Neuronal stem cell (in vitro differentiated cells): ENCODE results near the gene RABGGTA.
A peak's percentile ranks its signal among the peaks of the same experiment; 100 is the strongest.

ENCODE experiments used
- DNase-seq: peaks from one replicate; pipeline ENCODE4 v3.0.0-alpha.2; 2013; ENCODE audit warnings: low spot score
- H2AFZ ChIP-seq: one replicate; pipeline ENCODE4 v1.6.1; 2013; ENCODE audit warnings: mild to moderate bottlenecking, low read length, inconsistent platforms
- H2AK5ac ChIP-seq: 2 replicates; pipeline ENCODE4 v1.6.1; 2013; ENCODE audit warnings: low read depth, mild to moderate bottlenecking, inconsistent platforms, low read length, moderate library complexity, mixed read lengths
- H2BK120ac ChIP-seq: 2 replicates; pipeline ENCODE4 v1.6.1; 2013; ENCODE audit warnings: low read depth, mild to moderate bottlenecking, inconsistent platforms, low read length, moderate library complexity, mixed read lengths
- H2BK12ac ChIP-seq: one replicate; pipeline ENCODE4 v1.6.1; 2013; ENCODE audit warnings: low read length, inconsistent platforms
- H2BK15ac ChIP-seq: 2 replicates; pipeline ENCODE4 v1.6.1; 2013; ENCODE audit warnings: mild to moderate bottlenecking, low read length, inconsistent platforms, mixed read lengths
- H2BK5ac ChIP-seq: one replicate; pipeline ENCODE4 v1.6.1; 2013; ENCODE audit warnings: inconsistent platforms, mild to moderate bottlenecking, low read length, moderate library complexity
- H3K14ac ChIP-seq: one replicate; pipeline ENCODE4 v1.6.1; 2013; ENCODE audit warnings: low read length, inconsistent platforms
- H3K18ac ChIP-seq: 2 replicates; pipeline ENCODE4 v1.6.1; 2013; ENCODE audit warnings: low read length, inconsistent platforms
- H3K23ac ChIP-seq: 2 replicates; pipeline ENCODE4 v1.6.1; 2013; ENCODE audit warnings: low read depth, mild to moderate bottlenecking, mixed read lengths, low read length, inconsistent platforms; ENCODE audit not compliant: poor library complexity
- H3K27ac ChIP-seq: replicated peaks from 3 replicates; pipeline ENCODE4 v1.5.1; 2013; ENCODE audit warnings: low read length, inconsistent platforms
- H3K27me3 ChIP-seq, 3 experiments: 2 replicates each; pipeline ENCODE4 v1.6.1; 2013; ENCODE audit warnings: low read length in 3 of 3, mild to moderate bottlenecking in 2 of 3, inconsistent platforms in 1 of 3, low read depth in 1 of 3, mixed read lengths in 1 of 3, moderate library complexity in 1 of 3; ENCODE audit not compliant: control insufficient read depth in 3 of 3, insufficient read depth in 3 of 3
- H3K36me3 ChIP-seq, 2 donors: replicated peaks in 1 of 2; 2 replicates each; pipeline ENCODE4 v1.6.1; 2013; ENCODE audit warnings: low read length in 2 of 2; ENCODE audit not compliant: control insufficient read depth in 2 of 2, insufficient read depth in 2 of 2
- H3K4ac ChIP-seq: 2 replicates; pipeline ENCODE4 v1.6.1; 2013; ENCODE audit warnings: inconsistent platforms, mild to moderate bottlenecking, low read length, moderate library complexity
- H3K4me1 ChIP-seq, 2 donors: 1 replicate in 1 of 2; 2 replicates in 1 of 2; pipeline ENCODE4 v1.6.1; 2013; ENCODE audit warnings: low read length in 2 of 2, low read depth in 1 of 2; ENCODE audit not compliant: control insufficient read depth in 2 of 2, insufficient read depth in 1 of 2
- H3K4me2 ChIP-seq: one replicate; pipeline ENCODE4 v1.6.1; 2013; ENCODE audit warnings: mild to moderate bottlenecking, low read length, inconsistent platforms; ENCODE audit not compliant: insufficient read depth, poor library complexity, severe bottlenecking
- H3K4me3 ChIP-seq, 2 donors: 2 replicates each; pipeline ENCODE4 v1.5.1; 2013; ENCODE audit warnings: low read length in 2 of 2, mild to moderate bottlenecking in 2 of 2, inconsistent platforms in 1 of 2, moderate library complexity in 1 of 2
- H3K79me1 ChIP-seq: one replicate; pipeline ENCODE4 v1.6.1; 2013; ENCODE audit warnings: low read depth, mild to moderate bottlenecking, inconsistent platforms, low read length, moderate library complexity
- H3K9ac ChIP-seq: one replicate; pipeline ENCODE4 v1.6.1; 2013; ENCODE audit warnings: mild to moderate bottlenecking, low read depth, low read length, inconsistent platforms; ENCODE audit not compliant: poor library complexity
- H3K9me3 ChIP-seq, 2 donors: replicated peaks in 1 of 2; 2 replicates each; pipeline versions ENCODE3 to v1.6.1; 2013; ENCODE audit warnings: low read length in 2 of 2, mild to moderate bottlenecking in 2 of 2, inconsistent platforms in 1 of 2, low read depth in 1 of 2, mixed read lengths in 1 of 2, moderate library complexity in 1 of 2; ENCODE audit not compliant: control insufficient read depth in 2 of 2, insufficient read depth in 1 of 2
- H4K8ac ChIP-seq: one replicate; pipeline ENCODE4 v1.6.1; 2013; ENCODE audit warnings: low read depth, mild to moderate bottlenecking, inconsistent platforms, low read length, moderate library complexity
- H4K91ac ChIP-seq: one replicate; pipeline ENCODE4 v1.6.1; 2013; ENCODE audit warnings: low read length, low read depth, mild to moderate bottlenecking, inconsistent platforms; ENCODE audit not compliant: poor library complexity
- WGBS, 2 donors: extraction: QIAGEN DNeasy Blood & Tissue Kit; methylation state at CpG; one replicate each; pipeline ENCODE4 v1.1.7; 2013; ENCODE audit warnings: missing lambda C conversion rate in 2 of 2, mixed read lengths in 1 of 2; ENCODE audit not compliant: insufficient read length in 2 of 2, insufficient replicate concordance in 1 of 2; ENCODE audit errors: extremely low coverage in 2 of 2; 5-methylcytosine and 5-hydroxymethylcytosine counted together

Gene RABGGTA

DNA sequence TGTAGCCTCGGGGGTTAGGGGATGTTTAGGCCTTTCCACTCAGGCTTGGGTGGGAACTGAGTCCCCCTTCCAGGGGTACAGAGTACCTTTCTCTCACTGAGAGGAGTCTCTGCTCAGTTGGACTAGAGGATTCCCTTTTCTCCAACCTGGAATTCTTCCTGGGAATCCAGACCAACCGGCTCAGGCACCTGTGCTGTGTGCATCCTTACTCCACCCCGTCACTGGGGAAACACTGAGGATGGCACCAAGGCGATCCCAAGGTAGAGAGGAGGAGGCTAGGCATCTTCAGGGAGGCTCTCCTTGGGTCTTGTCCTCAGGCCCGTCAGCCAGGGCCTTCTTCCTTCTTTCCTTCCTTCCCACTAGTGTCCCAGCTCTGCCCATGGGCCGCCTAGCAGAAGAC lies 7.5 kb downstream of the RABGGTA start:
- Histone ChIP-seq H2BK12ac (no peak overlapping the region), H3K27ac (no peak overlapping the region)
- no peak for DNase-seq

DNA sequence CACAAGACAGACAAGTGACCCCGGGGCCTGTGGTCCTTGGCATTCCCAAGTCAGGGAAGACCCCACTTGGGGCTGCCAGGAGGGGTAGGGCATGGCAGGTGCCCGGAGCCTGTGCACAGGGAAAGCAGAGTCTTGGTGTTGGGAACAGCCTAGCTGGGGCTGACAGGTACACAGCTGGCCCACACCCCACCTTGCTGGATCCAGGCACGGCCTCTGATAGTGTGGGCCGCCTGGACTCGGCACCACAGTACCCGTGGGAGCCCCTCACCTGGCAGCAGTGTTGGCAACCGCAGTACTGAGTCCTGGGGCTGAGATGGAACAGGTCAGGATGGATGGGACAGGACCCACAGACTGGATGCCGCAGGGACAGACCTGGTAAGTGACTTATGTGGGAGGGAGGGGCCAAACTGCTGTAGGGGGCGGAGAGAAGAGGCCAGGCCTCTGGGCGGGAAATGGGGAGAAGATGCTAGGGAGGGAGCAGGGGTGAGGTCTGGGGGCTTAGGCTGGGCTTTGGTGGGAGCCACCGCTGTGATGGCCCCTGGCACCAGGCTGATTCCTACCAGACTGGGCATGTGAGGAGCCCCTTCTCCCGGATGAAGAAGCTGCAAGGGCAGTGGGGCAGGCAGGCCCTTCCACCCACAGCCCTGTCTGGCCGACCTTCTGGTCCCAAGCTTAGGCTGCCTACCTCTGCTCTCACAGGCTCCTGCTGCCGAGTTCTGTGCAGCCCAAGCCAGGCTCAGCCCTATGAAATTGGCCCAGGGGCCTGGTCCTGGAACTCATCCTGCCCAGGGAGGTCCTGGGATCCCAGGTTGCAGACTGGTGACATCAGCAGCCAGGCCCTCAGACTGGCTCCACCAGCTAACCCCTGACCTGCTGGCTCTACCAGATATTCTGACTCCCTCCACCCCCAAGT lies 8.3 kb downstream of the RABGGTA start, which contains the start of gene TGM1:
TGM1 (minus strand) TSS at position 357 of the 913 bp plus-strand sequence. CDS start 825 bp downstream, outside the sequence.
- WGBS, 2 donors, result no CpG with 5 or more reads among the region's 14 CpGs
- Histone ChIP-seq H3K9ac (peak within 1 kb of the TSS; percentile 30), H3K79me1 (no peaks in the 10 kb centered on the region), H2AFZ (no peak within 1 kb of the TSS), H3K4me1 (no peaks in the 10 kb centered on the region), H3K14ac (no peak within 1 kb of the TSS), H4K8ac (no peak within 1 kb of the TSS), H3K4ac (peak within 1 kb of the TSS; percentile 14), H3K4me2 (no peak within 1 kb of the TSS), H2BK5ac (peak within 1 kb of the TSS; percentile 27), H2BK120ac (no peak within 1 kb of the TSS), H4K91ac (no peak within 1 kb of the TSS), H3K27me3 (no peaks in the 10 kb centered on the region), H3K36me3 (peaks cover 7 to 13% of the 10 kb centered on the region in 2 donors), H3K27ac (no peak within 1 kb of the TSS), H3K18ac (no peak within 1 kb of the TSS), H2BK12ac (no peak within 1 kb of the TSS), H2AK5ac (no peak within 1 kb of the TSS), H2BK15ac (no peak within 1 kb of the TSS), H3K9me3 (no peaks in the 10 kb centered on the region), H3K23ac (no peak within 1 kb of the TSS), H3K4me3 (no peak within 1 kb of the TSS)
- no peak for DNase-seq

More for the DNA sequence above, 7.5 kb downstream of the RABGGTA start:
- H2BK5ac ChIP-seq, result peak overlapping the region; percentile 27
- H2BK120ac ChIP-seq, result no peak overlapping the region
- peak overlapping the region; percentile 30 for H3K9ac ChIP-seq
- peaks cover 7 to 13% of the 10 kb centered on the region in 2 donors for H3K36me3 ChIP-seq
- peak overlapping the region; percentile 14 for H3K4ac ChIP-seq
- H4K91ac ChIP-seq, result no peak overlapping the region
- H3K27me3 ChIP-seq, result no peaks in the 10 kb centered on the region
- H2AFZ ChIP-seq, result no peak overlapping the region
- whole genome bisulfite sequencing, 2 donors, result no CpG with 5 or more reads among the region's 6 CpGs
- H3K4me1 ChIP-seq, result no peaks in the 10 kb centered on the region
- H3K23ac ChIP-seq, result no peak overlapping the region
- no peak overlapping the region for H3K4me3 ChIP-seq
- H2BK15ac ChIP-seq, result no peak overlapping the region
- H4K8ac ChIP-seq, result no peak overlapping the region
- H3K14ac ChIP-seq, result no peak overlapping the region
- H3K18ac ChIP-seq, result no peak overlapping the region
- H3K4me2 ChIP-seq, result no peak overlapping the region
- H2AK5ac ChIP-seq, result no peak overlapping the region
- no peaks in the 10 kb centered on the region for H3K79me1 ChIP-seq
- no peaks in the 10 kb centered on the region for H3K9me3 ChIP-seq

DNA sequence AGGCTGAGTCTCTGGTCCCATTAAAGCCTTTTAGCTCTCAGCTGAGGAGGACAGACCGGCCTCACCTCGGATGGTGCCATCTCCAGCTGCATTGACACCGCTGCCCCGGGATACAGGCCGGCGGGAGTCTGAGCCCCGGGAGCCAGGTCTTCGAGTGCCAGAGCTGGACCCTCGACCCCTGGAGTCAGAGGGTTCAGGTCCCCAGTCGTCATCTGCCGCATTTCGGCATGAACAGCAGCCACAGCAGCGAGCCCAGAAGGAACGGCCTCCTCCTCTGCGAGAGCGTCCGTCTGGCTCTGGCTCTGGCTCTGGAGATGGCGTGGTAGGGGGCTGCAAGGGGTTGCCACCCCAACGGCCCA lies 9.4 kb downstream of the RABGGTA start:
- no peak overlapping the region for H2BK120ac ChIP-seq
- H3K18ac ChIP-seq, result no peak overlapping the region
- H4K91ac ChIP-seq, result no peak overlapping the region
- H4K8ac ChIP-seq, result no peak overlapping the region
- H3K79me1 ChIP-seq, result no peaks in the 10 kb centered on the region
- H3K23ac ChIP-seq, result no peak overlapping the region
- H3K9me3 ChIP-seq, result no peaks in the 10 kb centered on the region
- no peak overlapping the region for H3K27ac ChIP-seq
- WGBS, 2 donors, result no CpG with 5 or more reads among the region's 19 CpGs
- no peak overlapping the region for H3K4me3 ChIP-seq
- H2AK5ac ChIP-seq, result no peak overlapping the region
- H3K14ac ChIP-seq, result no peak overlapping the region
- H3K9ac ChIP-seq, result peak overlapping the region; percentile 9
- H2BK15ac ChIP-seq, result no peak overlapping the region
- no peak overlapping the region for H2BK5ac ChIP-seq
- no peak for DNase-seq
- no peaks in the 10 kb centered on the region for H3K4me1 ChIP-seq
- peaks cover 5 to 7% of the 10 kb centered on the region in 2 donors for H3K36me3 ChIP-seq
- no peak overlapping the region for H2BK12ac ChIP-seq
- no peak overlapping the region for H2AFZ ChIP-seq
- no peaks in the 10 kb centered on the region for H3K27me3 ChIP-seq
- H3K4me2 ChIP-seq, result no peak overlapping the region
- no peak overlapping the region for H3K4ac ChIP-seq

DNA sequence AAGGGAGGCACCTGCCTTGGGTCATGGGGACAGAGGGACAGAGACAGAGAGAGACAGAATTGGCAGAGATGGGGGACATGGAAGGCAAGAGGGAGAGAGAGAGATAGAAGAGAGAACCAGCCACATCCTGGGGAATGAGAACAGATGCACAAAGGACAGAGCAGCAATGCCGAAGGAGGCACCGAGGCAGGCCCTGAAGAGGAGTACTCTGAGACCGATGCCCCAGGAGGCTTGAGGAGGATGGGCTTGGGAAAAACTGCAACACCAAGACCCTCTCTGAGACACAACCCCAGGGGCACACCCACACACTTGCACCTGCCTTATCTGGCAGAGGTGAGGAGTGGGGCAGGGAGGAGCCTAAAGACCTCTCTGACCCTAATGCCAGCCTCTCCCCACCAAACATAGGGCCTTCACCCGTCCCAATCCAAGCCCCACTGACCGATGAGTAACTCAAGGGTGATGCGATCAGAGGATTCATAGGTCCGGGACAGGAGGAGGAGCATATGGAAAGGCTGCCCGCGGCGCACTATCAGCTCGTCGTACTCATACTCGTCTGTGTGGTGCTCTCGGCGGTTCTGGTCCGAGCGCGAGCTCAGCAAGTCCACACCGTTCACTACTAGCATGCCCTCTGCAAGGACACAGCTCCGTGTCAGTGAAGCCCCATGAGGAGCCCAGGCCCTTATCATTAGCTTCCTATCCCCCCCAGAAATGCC lies 10.0 kb downstream of the RABGGTA start:
- no peaks in the 10 kb centered on the region for H3K27me3 ChIP-seq
- H2AFZ ChIP-seq, result no peak overlapping the region
- H3K14ac ChIP-seq, result no peak overlapping the region
- no peak overlapping the region for H2BK120ac ChIP-seq
- H3K36me3 ChIP-seq, result peaks cover 2 to 4% of the 10 kb centered on the region in 2 donors
- H3K4me1 ChIP-seq, result no peaks in the 10 kb centered on the region
- no peak overlapping the region for H3K4ac ChIP-seq
- no peak overlapping the region for H2AK5ac ChIP-seq
- H3K79me1 ChIP-seq, result no peaks in the 10 kb centered on the region
- H3K4me2 ChIP-seq, result no peak overlapping the region
- no peak overlapping the region for H2BK15ac ChIP-seq
- no CpG with 5 or more reads among the region's 20 CpGs for WGBS, 2 donors
- H4K8ac ChIP-seq, result no peak overlapping the region
- no peak overlapping the region for H3K18ac ChIP-seq
- H3K9ac ChIP-seq, result peak overlapping the region; percentile 38
- DNase-seq, result no peak
- no peak overlapping the region for H4K91ac ChIP-seq
- H3K4me3 ChIP-seq, result no peak overlapping the region
- no peak overlapping the region for H3K23ac ChIP-seq
- no peak overlapping the region for H2BK12ac ChIP-seq
- no peak overlapping the region for H3K27ac ChIP-seq
- H3K9me3 ChIP-seq, result no peaks in the 10 kb centered on the region
- H2BK5ac ChIP-seq, result no peak overlapping the region
